Limb (tissue), 2 donors: ENCODE results near the gene SEC61A1.

Experiments
- DNase-seq, 2 donors: peaks; one replicate each; pipeline ENCODE4 v3.0.0-alpha.2; 2016; ENCODE audit errors: extremely low spot score in 2 of 2

Gene SEC61A1

DNA sequence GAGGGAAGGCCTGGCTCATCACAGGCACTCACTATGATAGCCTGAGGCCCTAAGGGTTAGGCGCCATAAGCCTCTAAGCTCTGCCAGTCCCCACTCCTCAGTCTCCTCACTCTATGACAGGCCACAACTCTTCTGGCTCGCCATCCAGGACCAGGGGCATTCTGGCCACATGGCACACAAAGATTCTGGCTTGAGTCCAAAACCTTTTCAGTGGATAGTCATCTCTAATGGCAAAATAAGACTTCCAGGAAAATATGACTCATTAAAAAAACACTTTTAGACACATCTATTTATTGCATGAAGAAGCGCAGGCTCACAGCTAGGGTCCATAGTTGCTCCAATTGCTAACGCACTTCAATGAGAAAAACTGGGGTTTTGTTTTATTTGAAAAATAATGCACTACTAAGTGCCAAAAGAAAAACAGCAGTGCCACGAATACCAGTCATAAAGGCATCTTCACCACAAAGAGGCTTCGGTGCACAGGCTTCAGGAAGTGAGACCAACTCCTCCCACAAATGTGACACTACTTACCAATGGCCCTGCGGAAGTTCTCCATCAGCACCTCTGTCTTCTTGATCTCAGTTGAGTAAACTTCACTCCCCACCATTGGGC is 60.2 kb downstream of the SEC61A1 start:
- no peak for DNase-seq

DNA sequence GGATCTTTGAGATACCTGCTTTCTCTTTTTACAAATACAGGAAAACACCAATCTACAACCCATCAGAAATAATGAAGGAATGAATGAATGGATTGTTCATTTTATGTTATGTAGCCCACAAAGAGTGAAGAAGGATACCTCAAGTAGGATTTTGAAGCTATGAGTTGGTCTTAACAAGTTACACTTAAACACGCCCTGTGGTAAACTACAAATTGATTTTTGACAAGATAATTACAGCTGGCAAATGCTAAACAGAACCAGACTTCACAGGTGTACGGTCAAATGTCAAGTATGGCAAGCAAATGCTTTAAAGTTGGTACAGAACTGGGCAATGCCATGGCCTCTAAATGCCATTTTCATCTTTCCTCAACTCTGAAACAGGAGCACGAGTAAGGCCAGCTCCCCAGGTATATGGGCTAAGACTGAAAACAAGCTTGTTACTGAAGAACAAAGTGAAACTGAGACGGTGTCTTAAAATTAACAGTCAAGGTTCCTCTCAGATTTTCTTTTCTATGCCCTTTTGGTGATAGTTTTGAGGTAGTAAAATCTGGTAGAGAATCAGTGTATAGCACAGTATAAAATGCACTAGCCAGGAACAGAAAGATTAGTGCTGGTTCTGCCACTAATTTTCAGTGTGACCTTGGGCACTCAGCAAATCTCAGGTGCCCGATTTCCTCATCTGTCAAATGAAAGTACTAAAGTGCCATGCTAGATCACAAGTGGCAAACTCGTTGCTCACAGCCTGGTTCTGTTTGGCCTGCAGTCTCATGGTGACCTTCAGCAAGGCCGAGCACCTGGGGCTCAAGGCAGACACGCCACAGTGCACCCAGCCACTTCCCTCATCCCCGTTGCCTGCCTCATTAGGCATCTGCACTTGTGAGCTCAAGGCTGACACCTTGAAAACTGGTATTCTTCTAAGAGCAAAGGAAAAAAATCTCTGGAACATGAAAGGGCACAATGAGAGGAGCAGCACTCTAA is 61.9 kb downstream of the SEC61A1 start:
- no peak for DNase-seq
